ENCODE results near the gene IL17RC.
A peak's percentile ranks its signal among the peaks of the same experiment; 100 is the strongest.

Gene IL17RC

DNA sequence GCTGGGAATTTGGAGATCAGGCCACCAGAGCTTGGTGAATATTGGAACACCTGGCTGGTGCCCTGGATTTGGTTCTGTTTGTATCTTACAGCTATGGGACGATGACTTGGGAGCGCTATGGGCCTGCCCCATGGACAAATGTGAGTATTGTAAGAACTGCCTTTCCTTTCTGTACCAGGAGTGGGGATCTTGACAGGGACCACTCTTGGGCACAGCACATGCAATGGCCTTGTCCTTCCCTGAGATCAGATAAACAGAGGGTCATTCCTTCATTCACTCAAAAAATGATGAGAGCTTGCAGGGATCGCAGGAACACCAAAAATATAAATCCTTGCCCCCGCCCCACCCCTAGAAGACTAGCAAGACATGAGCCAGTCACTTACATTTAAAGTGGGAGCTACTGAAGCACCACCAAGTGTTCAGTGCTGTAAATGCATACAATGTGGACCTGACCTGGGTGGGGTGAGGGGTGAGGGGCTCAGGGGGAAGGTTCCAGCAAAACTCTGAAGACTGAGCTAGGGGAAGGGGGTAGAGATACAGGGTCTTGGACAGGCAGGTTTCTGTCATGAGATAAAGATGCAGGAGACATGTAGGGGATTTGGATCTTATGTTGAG is 14.0 kb downstream of the IL17RC start:
- Histone ChIP-seq H3K27me3 (ENCODE audit: insufficient read depth, poor library complexity, severe bottlenecking) (no peaks in the 10 kb centered on the region), H3K4me3 (replicated peaks; ENCODE audit: insufficient read depth, low read length) (no peak overlapping the region), H3K27ac (replicated peaks) (no peak overlapping the region)
- no peak for DNase-seq (ENCODE audit: low read depth in 1 of 2, low spot score in 1 of 2)
- TF ChIP-seq SPI1 (IDR thresholded peaks at IDR 0.05; ENCODE audit: borderline replicate concordance, low read depth) (no peak), GABPA (IDR thresholded peaks at IDR 0.05; ENCODE audit: low read depth) (no peak), POLR2AphosphoS5 (IDR thresholded peaks at IDR 0.05; ENCODE audit: low read depth) (no peak)
- TF ChIP-seq, protein P1, sequence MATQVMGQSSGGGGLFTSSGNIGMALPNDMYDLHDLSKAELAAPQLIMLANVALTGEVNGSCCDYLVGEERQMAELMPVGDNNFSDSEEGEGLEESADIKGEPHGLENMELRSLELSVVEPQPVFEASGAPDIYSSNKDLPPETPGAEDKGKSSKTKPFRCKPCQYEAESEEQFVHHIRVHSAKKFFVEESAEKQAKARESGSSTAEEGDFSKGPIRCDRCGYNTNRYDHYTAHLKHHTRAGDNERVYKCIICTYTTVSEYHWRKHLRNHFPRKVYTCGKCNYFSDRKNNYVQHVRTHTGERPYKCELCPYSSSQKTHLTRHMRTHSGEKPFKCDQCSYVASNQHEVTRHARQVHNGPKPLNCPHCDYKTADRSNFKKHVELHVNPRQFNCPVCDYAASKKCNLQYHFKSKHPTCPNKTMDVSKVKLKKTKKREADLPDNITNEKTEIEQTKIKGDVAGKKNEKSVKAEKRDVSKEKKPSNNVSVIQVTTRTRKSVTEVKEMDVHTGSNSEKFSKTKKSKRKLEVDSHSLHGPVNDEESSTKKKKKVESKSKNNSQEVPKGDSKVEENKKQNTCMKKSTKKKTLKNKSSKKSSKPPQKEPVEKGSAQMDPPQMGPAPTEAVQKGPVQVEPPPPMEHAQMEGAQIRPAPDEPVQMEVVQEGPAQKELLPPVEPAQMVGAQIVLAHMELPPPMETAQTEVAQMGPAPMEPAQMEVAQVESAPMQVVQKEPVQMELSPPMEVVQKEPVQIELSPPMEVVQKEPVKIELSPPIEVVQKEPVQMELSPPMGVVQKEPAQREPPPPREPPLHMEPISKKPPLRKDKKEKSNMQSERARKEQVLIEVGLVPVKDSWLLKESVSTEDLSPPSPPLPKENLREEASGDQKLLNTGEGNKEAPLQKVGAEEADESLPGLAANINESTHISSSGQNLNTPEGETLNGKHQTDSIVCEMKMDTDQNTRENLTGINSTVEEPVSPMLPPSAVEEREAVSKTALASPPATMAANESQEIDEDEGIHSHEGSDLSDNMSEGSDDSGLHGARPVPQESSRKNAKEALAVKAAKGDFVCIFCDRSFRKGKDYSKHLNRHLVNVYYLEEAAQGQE (IDR thresholded peaks at IDR 0.05; ENCODE audit: insufficient replicate concordance, low read depth), result no peak
- TF ChIP-seq, protein P2, sequence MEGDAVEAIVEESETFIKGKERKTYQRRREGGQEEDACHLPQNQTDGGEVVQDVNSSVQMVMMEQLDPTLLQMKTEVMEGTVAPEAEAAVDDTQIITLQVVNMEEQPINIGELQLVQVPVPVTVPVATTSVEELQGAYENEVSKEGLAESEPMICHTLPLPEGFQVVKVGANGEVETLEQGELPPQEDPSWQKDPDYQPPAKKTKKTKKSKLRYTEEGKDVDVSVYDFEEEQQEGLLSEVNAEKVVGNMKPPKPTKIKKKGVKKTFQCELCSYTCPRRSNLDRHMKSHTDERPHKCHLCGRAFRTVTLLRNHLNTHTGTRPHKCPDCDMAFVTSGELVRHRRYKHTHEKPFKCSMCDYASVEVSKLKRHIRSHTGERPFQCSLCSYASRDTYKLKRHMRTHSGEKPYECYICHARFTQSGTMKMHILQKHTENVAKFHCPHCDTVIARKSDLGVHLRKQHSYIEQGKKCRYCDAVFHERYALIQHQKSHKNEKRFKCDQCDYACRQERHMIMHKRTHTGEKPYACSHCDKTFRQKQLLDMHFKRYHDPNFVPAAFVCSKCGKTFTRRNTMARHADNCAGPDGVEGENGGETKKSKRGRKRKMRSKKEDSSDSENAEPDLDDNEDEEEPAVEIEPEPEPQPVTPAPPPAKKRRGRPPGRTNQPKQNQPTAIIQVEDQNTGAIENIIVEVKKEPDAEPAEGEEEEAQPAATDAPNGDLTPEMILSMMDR (IDR thresholded peaks at IDR 0.05; ENCODE audit: insufficient read depth, low read length), result no peak

DNA sequence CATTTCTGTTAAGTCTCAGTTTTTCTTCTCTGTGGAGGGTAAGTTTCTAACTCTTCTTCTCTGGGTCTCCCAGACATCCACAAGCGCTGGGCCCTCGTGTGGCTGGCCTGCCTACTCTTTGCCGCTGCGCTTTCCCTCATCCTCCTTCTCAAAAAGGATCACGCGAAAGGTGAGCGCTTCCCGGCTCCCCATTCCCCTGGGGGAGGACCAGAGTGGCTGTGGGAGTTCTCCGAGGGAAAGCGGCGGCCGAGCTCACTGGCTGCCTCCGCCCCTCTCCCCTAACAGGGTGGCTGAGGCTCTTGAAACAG is 15.6 kb downstream of the IL17RC start:
- DNase-seq (ENCODE audit: low read depth in 1 of 2, low spot score in 1 of 2), result no peak
- Histone ChIP-seq H3K27me3 (ENCODE audit: insufficient read depth, poor library complexity, severe bottlenecking) (no peaks in the 10 kb centered on the region), H3K4me3 (replicated peaks; ENCODE audit: insufficient read depth, low read length) (peak overlapping the region; percentile 73), H3K27ac (replicated peaks) (peak overlapping the region; percentile 76)
- TF ChIP-seq GABPA (IDR thresholded peaks at IDR 0.05; ENCODE audit: low read depth) (no peak), SPI1 (IDR thresholded peaks at IDR 0.05; ENCODE audit: borderline replicate concordance, low read depth) (no peak), POLR2AphosphoS5 (IDR thresholded peaks at IDR 0.05; ENCODE audit: low read depth) (no peak)
- TF ChIP-seq, protein P1 (IDR thresholded peaks at IDR 0.05; ENCODE audit: insufficient replicate concordance, low read depth), result no peak
- TF ChIP-seq, protein P2 (IDR thresholded peaks at IDR 0.05; ENCODE audit: insufficient read depth, low read length), result no peak

GRCh38 chr3:9932843-9933560 is 16.1 kb downstream of the IL17RC start:
- peak; percentile 69 to 83 for DNase-seq (ENCODE audit: low read depth in 1 of 2, low spot score in 1 of 2)
- Histone ChIP-seq H3K27me3 (ENCODE audit: insufficient read depth, poor library complexity, severe bottlenecking) (no peaks in the 10 kb centered on the region), H3K27ac (replicated peaks) (peak overlapping the region; percentile 76)

More at GRCh38 chr3:9932843-9933560, 16.1 kb downstream of the IL17RC start:
- peak overlapping the region; percentile 73 for H3K4me3 ChIP-seq (replicated peaks; ENCODE audit: insufficient read depth, low read length)
- TF ChIP-seq, protein P1 (IDR thresholded peaks at IDR 0.05; ENCODE audit: insufficient replicate concordance, low read depth), result no peak
- TF ChIP-seq, protein P2 (IDR thresholded peaks at IDR 0.05; ENCODE audit: insufficient read depth, low read length), result peak; percentile 67

Measured in HL-60 (cell line).